HEK293 (cell line): ENCODE data around the gene SUPT3H.

Experiments
- MZF1 ChIP-seq: fragments of 450-650 bp; formaldehyde crosslinking; IDR thresholded peaks from 2 replicates; pipeline ENCODE4 v1.5.1; 2017; ENCODE audit warnings: missing biosample characterization, missing genetic modification characterization, borderline replicate concordance
- TF ChIP-seq, protein P1 (sequence below): fragments of 450-650 bp; formaldehyde crosslinking; IDR thresholded peaks from 2 replicates; pipeline ENCODE4 v1.5.1; 2016; ENCODE audit warnings: missing biosample characterization, missing genetic modification characterization

DNA sequence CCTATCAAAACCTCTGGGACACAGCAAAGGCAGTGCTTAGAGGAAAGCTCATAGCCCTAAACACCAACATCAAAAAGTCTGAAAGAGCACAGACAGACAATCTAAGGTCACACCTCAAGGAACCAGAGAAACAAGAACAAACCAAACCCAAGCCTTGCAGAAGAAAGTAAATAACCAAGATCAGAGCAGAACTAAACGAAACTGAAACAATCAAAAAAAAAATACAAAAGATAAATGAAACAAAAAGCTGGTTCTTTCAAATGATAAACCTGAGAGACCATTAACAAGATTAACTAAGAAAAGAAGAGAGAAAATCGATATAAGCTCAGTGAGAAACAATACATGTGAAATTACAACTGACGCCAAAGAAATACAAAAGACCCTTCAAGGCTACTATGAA lies 84.4 kb downstream of the SUPT3H start:
- no peak for TF ChIP-seq MZF1 (tag by site-specific recombination)
- TF ChIP-seq, protein P1, sequence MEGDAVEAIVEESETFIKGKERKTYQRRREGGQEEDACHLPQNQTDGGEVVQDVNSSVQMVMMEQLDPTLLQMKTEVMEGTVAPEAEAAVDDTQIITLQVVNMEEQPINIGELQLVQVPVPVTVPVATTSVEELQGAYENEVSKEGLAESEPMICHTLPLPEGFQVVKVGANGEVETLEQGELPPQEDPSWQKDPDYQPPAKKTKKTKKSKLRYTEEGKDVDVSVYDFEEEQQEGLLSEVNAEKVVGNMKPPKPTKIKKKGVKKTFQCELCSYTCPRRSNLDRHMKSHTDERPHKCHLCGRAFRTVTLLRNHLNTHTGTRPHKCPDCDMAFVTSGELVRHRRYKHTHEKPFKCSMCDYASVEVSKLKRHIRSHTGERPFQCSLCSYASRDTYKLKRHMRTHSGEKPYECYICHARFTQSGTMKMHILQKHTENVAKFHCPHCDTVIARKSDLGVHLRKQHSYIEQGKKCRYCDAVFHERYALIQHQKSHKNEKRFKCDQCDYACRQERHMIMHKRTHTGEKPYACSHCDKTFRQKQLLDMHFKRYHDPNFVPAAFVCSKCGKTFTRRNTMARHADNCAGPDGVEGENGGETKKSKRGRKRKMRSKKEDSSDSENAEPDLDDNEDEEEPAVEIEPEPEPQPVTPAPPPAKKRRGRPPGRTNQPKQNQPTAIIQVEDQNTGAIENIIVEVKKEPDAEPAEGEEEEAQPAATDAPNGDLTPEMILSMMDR (tag by site-specific recombination): no peak
